Measurements from ENCODE around the gene PARP15.

- no peak for TF ChIP-seq FOXK2 (IDR thresholded peaks at IDR 0.05)
- no peak for TF ChIP-seq ZNF384 (IDR thresholded peaks at IDR 0.05)
- TF ChIP-seq SP1 (IDR thresholded peaks at IDR 0.05), result no peak
- TF ChIP-seq BHLHE40 (IDR thresholded peaks at IDR 0.05; ENCODE audit: borderline replicate concordance), result no peak
- TF ChIP-seq FOXM1 (IDR thresholded peaks at IDR 0.05; ENCODE audit: borderline replicate concordance), result no peak
- TF ChIP-seq ELF4 (IDR thresholded peaks at IDR 0.05), result no peak
- TF ChIP-seq NFRKB (IDR thresholded peaks at IDR 0.05), result no peak
- no peak for TF ChIP-seq SUZ12 (IDR thresholded peaks at IDR 0.05)
- no peak for TF ChIP-seq L3MBTL2 (conservative IDR thresholded peaks at IDR 0.05)
These were observed 38.4 kb upstream of the PARP15 start for GRCh38 chr3:122538956-122539490.
